Breast epithelium (tissue), 4 donors: ENCODE results near the gene ZNF513. TPM values are rescaled to one million over a fixed set of nuclear protein-coding genes. Genes with fewer than 3 reads are reported as not detected.

Experiments
- DNase-seq, 2 donors: peaks; one replicate each; pipeline ENCODE4 v3.0.0-alpha.2; 2019; ENCODE audit warnings: low spot score in 2 of 2
- H3K27ac ChIP-seq, 2 donors: fragments of 200-600 bp; sonication (generic) in 1 of 2; one replicate each; pipeline ENCODE4 v1.5.1; 2016 to 2019; ENCODE audit warnings: mild to moderate bottlenecking in 1 of 2
- H3K27me3 ChIP-seq, 2 donors: fragments of 200-600 bp; sonication (generic) in 1 of 2; one replicate each; pipeline versions ENCODE4 v1.5.1 to v1.6.0; 2017 to 2019; ENCODE audit warnings: control low read depth in 1 of 2, mild to moderate bottlenecking in 1 of 2
- H3K36me3 ChIP-seq: fragments of 200-600 bp; one replicate; pipeline ENCODE4 v1.5.1; 2019
- H3K4me1 ChIP-seq, 2 donors: fragments of 200-600 bp; sonication (generic); one replicate each; pipeline ENCODE4 v1.5.1; 2016 to 2019; ENCODE audit warnings: control low read depth in 1 of 2
- H3K4me3 ChIP-seq, 3 donors: fragments of 200-600 bp; sonication (generic); 1 replicate in 2 of 3; 2 replicates in 1 of 3; pipeline ENCODE4 v1.5.1; 2016 to 2019; ENCODE audit warnings: mild to moderate bottlenecking in 3 of 3, moderate library complexity in 2 of 3
- H3K9me3 ChIP-seq, 2 donors: fragments of 200-600 bp; sonication (generic) in 1 of 2; one replicate each; pipeline ENCODE4 v1.5.1; 2016 to 2019; ENCODE audit warnings: control low read depth in 1 of 2
- CTCF ChIP-seq, 3 donors: fragments of 450-650 bp; IDR thresholded peaks; one replicate each; pipeline ENCODE4 v1.5.1; 2016 to 2017; ENCODE audit warnings: antibody characterized with exemption in 3 of 3, mild to moderate bottlenecking in 3 of 3, moderate library complexity in 3 of 3
- POLR2A ChIP-seq: fragments of 450-650 bp; IDR thresholded peaks from one replicate; pipeline ENCODE4 v1.6.1; 2016; ENCODE audit warnings: antibody characterized with exemption, mild to moderate bottlenecking, moderate library complexity
- POLR2AphosphoS5 ChIP-seq, 3 donors: sonication (generic); formaldehyde crosslinking; IDR thresholded peaks; one replicate each; pipeline ENCODE4 v1.6.1; 2017; ENCODE audit warnings: antibody characterized with exemption in 3 of 3
- intact Hi-C: fragments of 100-400 bp; cut with DNase I; formaldehyde crosslinking; loops from one replicate; pipeline ENCODE4 v1.15.1; 2023; ENCODE audit warnings: low total_unique reads
- total RNA-seq, 3 donors: library from RNA; depleted of rRNA; stranded (reverse); fragments of >200 nt; gene quantifications; one replicate each; pipeline ENCODE4 v1.1.0, GENCODE V29; 2016

ZNF513 gene
- total RNA-seq, 3 donors from 2014 or later: 5.9 to 22.5 (median 15.7) TPM

GRCh38 chr2:27409321-27410073, 29.0 kb upstream of the ZNF513 start, which contains the start of gene PPM1G:
Gene PPM1G (minus strand): TSS chr2:27409591. CDS start chr2:27409422, 169 bp downstream.
- Histone ChIP-seq H3K27me3 (no peaks in the 10 kb centered on the region), H3K4me3 (peak within 1 kb of the TSS; percentile 81 to 100 (median 96)), H3K27ac (peak within 1 kb of the TSS; percentile 78 to 86), H3K9me3 (no peaks in the 10 kb centered on the region), H3K4me1 (peaks cover 0 to 4% of the 10 kb centered on the region in 2 donors), H3K36me3 (no peaks in the 10 kb centered on the region)
- intact Hi-C loops: no loop called here
- TF ChIP-seq CTCF (IDR thresholded peaks at IDR 0.05) (no peak), POLR2A (peak; percentile 49), POLR2AphosphoS5 (IDR thresholded peaks at IDR 0.05) (peak; percentile 65 to 85 (median 81))
- peak; percentile 90 to 97 for DNase-seq

GRCh38 chr2:27408601-27409320, 28.2 kb upstream of the ZNF513 start:
- TF ChIP-seq CTCF (IDR thresholded peaks at IDR 0.05) (no peak), POLR2A (no peak), POLR2AphosphoS5 (IDR thresholded peaks at IDR 0.05) (no peak)
- intact Hi-C loops: no loop called here
- no peaks in the 10 kb centered on the region for H3K27me3 ChIP-seq
- no peaks in the 10 kb centered on the region for H3K9me3 ChIP-seq
- peak overlapping the region; percentile 78 to 86 for H3K27ac ChIP-seq
- no peak for DNase-seq
- H3K4me3 ChIP-seq: peak overlapping the region; percentile 81 to 100 (median 96)
- H3K4me1 ChIP-seq: peaks cover 0 to 4% of the 10 kb centered on the region in 2 donors
- H3K36me3 ChIP-seq: no peaks in the 10 kb centered on the region

GRCh38 chr2:27407798-27408491, 27.4 kb upstream of the ZNF513 start:
- Histone ChIP-seq H3K4me1 (peaks cover 0 to 4% of the 10 kb centered on the region in 2 donors), H3K27me3 (no peaks in the 10 kb centered on the region), H3K36me3 (no peaks in the 10 kb centered on the region), H3K9me3 (no peaks in the 10 kb centered on the region), H3K27ac (no peak overlapping the region), H3K4me3 (peak overlapping the region; percentile 81 to 100 (median 96))
- intact Hi-C loops: no loop called here
- TF ChIP-seq POLR2AphosphoS5 (IDR thresholded peaks at IDR 0.05) (no peak), POLR2A (no peak), CTCF (IDR thresholded peaks at IDR 0.05) (peak; percentile 40 to 52 (median 50))
- no peak for DNase-seq

GRCh38 chr2:27400348-27401135, 20.0 kb upstream of the ZNF513 start:
- Histone ChIP-seq H3K36me3 (no peaks in the 10 kb centered on the region), H3K4me3 (no peak overlapping the region), H3K9me3 (no peaks in the 10 kb centered on the region), H3K27ac (no peak overlapping the region), H3K4me1 (no peaks in the 10 kb centered on the region), H3K27me3 (no peaks in the 10 kb centered on the region)
- intact Hi-C loops: no loop called here
- no peak for TF ChIP-seq POLR2A
- DNase-seq: no peak

GRCh38 chr2:27398962-27399361, 18.4 kb upstream of the ZNF513 start:
- Histone ChIP-seq H3K4me1 (no peaks in the 10 kb centered on the region), H3K9me3 (no peaks in the 10 kb centered on the region), H3K4me3 (no peak overlapping the region), H3K27me3 (no peaks in the 10 kb centered on the region), H3K27ac (no peak overlapping the region), H3K36me3 (no peaks in the 10 kb centered on the region)
- TF ChIP-seq POLR2AphosphoS5 (IDR thresholded peaks at IDR 0.05): no peak
- TF ChIP-seq POLR2A: no peak
- TF ChIP-seq CTCF (IDR thresholded peaks at IDR 0.05): no peak
- intact Hi-C loops: no loop called here
- no peak for DNase-seq
